Measurements from ENCODE around the gene UBN1. TPM values are rescaled to one million over a fixed set of nuclear protein-coding genes. Genes with fewer than 3 reads are reported as not detected.

UBN1 gene
- total and polyA plus RNA-seq, 4 donors = 7.3 to 19.7 (median 14.2) TPM

GRCh38 chr16:4811242-4811641 lies 36.0 kb upstream of the UBN1 start (continued):
- TF ChIP-seq REST (IDR thresholded peaks at IDR 0.05) (no peak), NR2F2 (IDR thresholded peaks at IDR 0.05) (no peak), JUND (IDR thresholded peaks at IDR 0.05) (no peak), ZBTB33 (IDR thresholded peaks at IDR 0.05) (no peak), YY1 (IDR thresholded peaks at IDR 0.05) (no peak), FOXA1 (IDR thresholded peaks at IDR 0.05) (no peak), RAD21 (IDR thresholded peaks at IDR 0.05) (no peak)

GRCh38 chr16:4811773-4812172 lies 35.5 kb upstream of the UBN1 start:
- WGBS = 96% methylated on average over 9 of the region's 9 CpGs
- Histone ChIP-seq H3K9me3 (ENCODE audit: control insufficient read depth in 4 of 4, low read length in 3 of 4) (no peaks in the 10 kb centered on the region), H3K27ac (ENCODE audit: low read depth in 1 of 2, low read length in 2 of 2) (no peak overlapping the region), H3K4me3 (ENCODE audit: low read depth in 1 of 3, low read length in 3 of 3) (no peak overlapping the region), H3K27me3 (ENCODE audit: control insufficient read depth in 4 of 4, insufficient read depth in 4 of 4, low read length in 3 of 4) (no peaks in the 10 kb centered on the region), H3K9ac (ENCODE audit: low read depth in 1 of 2, low read length in 2 of 2) (no peak overlapping the region), H3K36me3 (ENCODE audit: control insufficient read depth in 4 of 4, insufficient read depth in 3 of 4, low read depth in 1 of 4, low read length in 3 of 4) (peaks cover 15 to 58% (median 30%) of the 10 kb centered on the region in 4 donors), H3K4me1 (ENCODE audit: control insufficient read depth in 4 of 4, insufficient read depth in 4 of 4, low read length in 3 of 4) (no peaks in the 10 kb centered on the region)
- DNase-seq (ENCODE audit: low spot score) = no peak
- TF ChIP-seq SP1 (IDR thresholded peaks at IDR 0.05) (no peak), HNF4G (IDR thresholded peaks at IDR 0.05) (no peak), EGR1 (IDR thresholded peaks at IDR 0.05; ENCODE audit: low read depth in 2 of 2) (no peak), CTCF (IDR thresholded peaks at IDR 0.05; ENCODE audit: low read depth, low read length, missing input control) (no peak), GABPA (IDR thresholded peaks at IDR 0.05 in 1 of 2, conservative IDR thresholded peaks at IDR 0.05 in 1 of 2) (no peak), FOXA1 (IDR thresholded peaks at IDR 0.05) (no peak), RAD21 (IDR thresholded peaks at IDR 0.05) (no peak)

GRCh38 chr16:4813251-4814003 lies 33.9 kb upstream of the UBN1 start:
- Histone ChIP-seq H3K4me3 (ENCODE audit: low read depth in 1 of 3, low read length in 3 of 3) (no peak overlapping the region), H3K27ac (ENCODE audit: low read depth in 1 of 2, low read length in 2 of 2) (no peak overlapping the region), H3K9ac (ENCODE audit: low read depth in 1 of 2, low read length in 2 of 2) (no peak overlapping the region), H3K4me1 (ENCODE audit: control insufficient read depth in 4 of 4, insufficient read depth in 4 of 4, low read length in 3 of 4) (no peaks in the 10 kb centered on the region), H3K36me3 (ENCODE audit: control insufficient read depth in 4 of 4, insufficient read depth in 3 of 4, low read depth in 1 of 4, low read length in 3 of 4) (peaks cover 15 to 58% (median 34%) of the 10 kb centered on the region in 4 donors), H3K27me3 (ENCODE audit: control insufficient read depth in 4 of 4, insufficient read depth in 4 of 4, low read length in 3 of 4) (no peaks in the 10 kb centered on the region), H3K9me3 (ENCODE audit: control insufficient read depth in 4 of 4, low read length in 3 of 4) (no peaks in the 10 kb centered on the region)
- no peak for TF ChIP-seq YY1 (IDR thresholded peaks at IDR 0.05)
- no peak for TF ChIP-seq ZBTB33 (IDR thresholded peaks at IDR 0.05)
- no peak for TF ChIP-seq EGR1 (IDR thresholded peaks at IDR 0.05; ENCODE audit: low read depth in 2 of 2)
- no peak for TF ChIP-seq FOXA1 (IDR thresholded peaks at IDR 0.05)
- no peak for DNase-seq (ENCODE audit: low spot score)
- 96% methylated on average over 16 of the region's 16 CpGs for WGBS

Data from liver (tissue), 9 donors.